Heart left ventricle (tissue), 16 donors: ENCODE measurements around the gene PEX11G. TPM values are rescaled to one million over a fixed set of nuclear protein-coding genes. Genes with fewer than 3 reads are reported as not detected.

Experiments used
- ATAC-seq, 4 donors: fragments of 200-7000 bp; cut with Tn5 transposase; one replicate each; pipeline ENCODE4 v1.9.1; 2020 to 2022; ENCODE audit warnings: moderate library complexity in 4 of 4, mild to moderate bottlenecking in 3 of 4, moderate number of reproducible peaks in 1 of 4
- DNase-seq, 5 donors: peaks; one replicate each; pipeline ENCODE4 v3.0.0-alpha.2; 2020
- H3K27ac ChIP-seq, 12 donors: fragments of 200-600 bp; sonication (generic) in 4 of 12; one replicate each; pipeline versions ENCODE4 v1.5.0 to v1.8.0; 2016 to 2022; ENCODE audit warnings: mild to moderate bottlenecking in 2 of 12
- H3K27me3 ChIP-seq, 9 donors: fragments of 200-600 bp; sonication (generic) in 2 of 9; one replicate each; pipeline versions ENCODE4 v1.5.1 to v1.8.0; 2016 to 2022; ENCODE audit warnings: mild to moderate bottlenecking in 3 of 9
- H3K36me3 ChIP-seq, 9 donors: fragments of 200-600 bp; sonication (generic) in 2 of 9; one replicate each; pipeline versions ENCODE4 v1.5.0 to v1.8.0; 2018 to 2022; ENCODE audit warnings: mild to moderate bottlenecking in 2 of 9
- H3K4me1 ChIP-seq, 12 donors: fragments of 200-600 bp; sonication (generic) in 4 of 12; one replicate each; pipeline versions ENCODE4 v1.5.0 to v1.8.0; 2016 to 2022; ENCODE audit warnings: mild to moderate bottlenecking in 3 of 12
- H3K4me3 ChIP-seq, 12 donors: fragments of 200-600 bp; sonication (generic) in 4 of 12; one replicate each; pipeline versions ENCODE4 v1.5.0 to v1.8.0; 2017 to 2022; ENCODE audit warnings: mild to moderate bottlenecking in 9 of 12, moderate library complexity in 4 of 12
- H3K9me3 ChIP-seq, 12 donors: fragments of 200-600 bp; sonication (generic) in 4 of 12; one replicate each; pipeline versions ENCODE4 v1.5.0 to v1.8.0; 2016 to 2022; ENCODE audit warnings: mild to moderate bottlenecking in 1 of 12
- POLR2A ChIP-seq, 2 donors: fragments of 450-650 bp; IDR thresholded peaks; one replicate each; pipeline ENCODE4 v1.6.1; 2017; ENCODE audit warnings: antibody characterized with exemption in 2 of 2, mild to moderate bottlenecking in 2 of 2, moderate library complexity in 2 of 2
- WGBS, 4 donors: extraction: QIAGEN DNeasy Blood & Tissue Kit in 2 of 4; methylation state at CpG; one replicate each; pipeline versions ENCODE4 v1.1.5 to v1.1.7; 2013 to 2018; 5-methylcytosine and 5-hydroxymethylcytosine counted together
- intact Hi-C, 10 donors: fragments of 100-400 bp; cut with DNase I; formaldehyde crosslinking; loops; one replicate each; pipeline versions ENCODE4 v1.11.1 to v1.14.2; 2022
- polyA plus RNA-seq, 2 donors: library from polyadenylated mRNA; stranded (reverse); fragments of 200-250 nt; gene quantifications; one replicate each; pipeline ENCODE4 v1.2.3, GENCODE V29; 2013
- total RNA-seq, 9 donors: library from RNA; depleted of rRNA in 2 of 9; stranded (reverse); fragments of >200 nt in 2 of 9; fragmentation: NEBNext Ultra II Directional in 3 of 9; extraction: Animal tissue kit (Norgen Biotek cat#: 25700) in 3 of 9; gene quantifications; one replicate each; pipeline versions ENCODE4 v1.1.0 to v1.2.4, GENCODE V29; 2016 to 2023
- TF ChIP-seq, protein P1 (sequence below), 12 donors: fragments of 200-600 bp; sonication (generic) in 4 of 12; IDR thresholded peaks; one replicate each; pipeline versions ENCODE4 v1.5.0 to v1.8.0; 2018 to 2022; ENCODE audit warnings: antibody characterized with exemption in 12 of 12, mild to moderate bottlenecking in 5 of 12
- donor health status: ischemic (EF 13 %, LVEDD 7.1; RV severe dilation, severe dysfunction).
- donor health status: healthy with polysubstance abuse.
- donor health status: DM: no; HTN: yes; CAD: no.
- donor health status: DM: no; HTN: no; CAD: no.
- donor health status: ischemic (EF 25% LVEDD 6.9; RV normal size, moderate dysfunction).
- donor health status: ischemic (EF 25% LVEDD 5.7; RV mildly dilated, moderate dysfunction).
- donor health status: healthy.
- donor health status: DM: yes; HTN: yes; CAD: no.
- donor health status: ischemic (EF 35%, LVEDD 5.7; RV mildly dilated, moderate dysfunction).
- donor health status: nonischemic (EF 11% LVEDD 7.7; RV severe dilation, severe dysfunction).
- donor health status: DM: yes; HTN: yes; CAD: no.
- donor health status: PGD.
- donor health status: ischemic (EF 29% LVEDD 5.4; RV normal size, mild dysfunction).
- donor health status: nonischemic (EF 23%, LVEDD 6.1; RV moderate dilation, normal function).

Gene PEX11G
- total and polyA plus RNA-seq, 11 donors: 0.55 to 3.4 (median 1.5) TPM

DNA sequence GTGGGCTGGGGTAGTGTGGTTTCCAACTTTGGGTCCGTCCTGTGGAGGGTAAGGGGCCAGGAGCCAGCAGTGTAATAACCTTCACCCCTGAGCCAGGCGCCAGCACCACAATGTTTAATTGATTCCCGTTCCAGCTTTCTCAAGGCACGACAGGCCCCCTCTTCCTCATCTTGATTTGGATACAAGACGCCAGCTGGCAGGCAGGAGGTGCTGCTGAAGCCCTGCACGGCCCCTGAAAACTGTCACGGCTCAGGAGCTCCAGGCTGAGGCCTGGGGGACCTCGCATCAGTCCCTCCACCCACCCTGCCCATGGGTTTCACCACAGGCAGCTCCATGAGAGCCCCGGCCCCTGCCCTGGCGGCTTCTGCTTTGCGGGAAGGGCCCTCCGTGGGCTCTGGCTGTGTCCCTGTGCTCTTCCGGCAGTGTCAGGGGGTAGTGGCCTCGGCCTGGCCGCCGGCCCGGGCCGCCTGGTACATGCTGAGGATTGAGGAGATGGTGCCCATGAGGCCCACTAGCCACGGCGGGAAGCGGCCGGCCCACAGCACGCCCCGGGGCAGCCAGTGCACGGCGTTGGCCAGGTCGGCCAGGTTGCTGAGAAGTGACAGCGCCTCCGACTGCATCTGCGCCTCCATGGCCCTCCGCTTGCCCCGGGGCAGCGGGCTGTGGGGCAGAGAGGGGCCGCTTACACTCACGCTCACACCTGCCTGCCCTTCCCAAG lies 11.9 kb downstream of the PEX11G start:
- no peak overlapping the region for H3K4me3 ChIP-seq
- H3K36me3 ChIP-seq: peaks cover 0 to 8% (median 4%) of the 10 kb centered on the region in 9 donors
- H3K4me1 ChIP-seq: peaks cover 0 to 30% (median 0%) of the 10 kb centered on the region in 12 donors
- H3K27me3 ChIP-seq: no peaks in the 10 kb centered on the region
- DNase-seq (no peak), ATAC-seq (peak in 1 of 4 donors; percentile 9)
- no peak overlapping the region for H3K27ac ChIP-seq
- WGBS, 4 donors: 79 to 87% (median 86%) methylated on average over 8 to 35 of the region's 35 CpGs
- H3K9me3 ChIP-seq: peaks cover 0 to 5% (median 0%) of the 10 kb centered on the region in 12 donors
- intact Hi-C loops: no loop called here
- no peak for TF ChIP-seq POLR2A (IDR thresholded peaks at IDR 0.05)
- TF ChIP-seq, protein P1, sequence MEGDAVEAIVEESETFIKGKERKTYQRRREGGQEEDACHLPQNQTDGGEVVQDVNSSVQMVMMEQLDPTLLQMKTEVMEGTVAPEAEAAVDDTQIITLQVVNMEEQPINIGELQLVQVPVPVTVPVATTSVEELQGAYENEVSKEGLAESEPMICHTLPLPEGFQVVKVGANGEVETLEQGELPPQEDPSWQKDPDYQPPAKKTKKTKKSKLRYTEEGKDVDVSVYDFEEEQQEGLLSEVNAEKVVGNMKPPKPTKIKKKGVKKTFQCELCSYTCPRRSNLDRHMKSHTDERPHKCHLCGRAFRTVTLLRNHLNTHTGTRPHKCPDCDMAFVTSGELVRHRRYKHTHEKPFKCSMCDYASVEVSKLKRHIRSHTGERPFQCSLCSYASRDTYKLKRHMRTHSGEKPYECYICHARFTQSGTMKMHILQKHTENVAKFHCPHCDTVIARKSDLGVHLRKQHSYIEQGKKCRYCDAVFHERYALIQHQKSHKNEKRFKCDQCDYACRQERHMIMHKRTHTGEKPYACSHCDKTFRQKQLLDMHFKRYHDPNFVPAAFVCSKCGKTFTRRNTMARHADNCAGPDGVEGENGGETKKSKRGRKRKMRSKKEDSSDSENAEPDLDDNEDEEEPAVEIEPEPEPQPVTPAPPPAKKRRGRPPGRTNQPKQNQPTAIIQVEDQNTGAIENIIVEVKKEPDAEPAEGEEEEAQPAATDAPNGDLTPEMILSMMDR (IDR thresholded peaks at IDR 0.05): no peak

- no peak overlapping the region for H3K27ac ChIP-seq
- TF ChIP-seq, protein P1 (IDR thresholded peaks at IDR 0.05): no peak
- TF ChIP-seq POLR2A (IDR thresholded peaks at IDR 0.05): no peak
- H3K27me3 ChIP-seq: no peaks in the 10 kb centered on the region
- H3K36me3 ChIP-seq: peaks cover 0 to 14% (median 6%) of the 10 kb centered on the region in 9 donors
- WGBS, 4 donors: 83 to 88% (median 85%) methylated on average over 3 to 7 of the region's 7 CpGs
- H3K4me3 ChIP-seq: no peak overlapping the region
- ATAC-seq (no peak), DNase-seq (no peak)
- intact Hi-C loops: no loop called here
- H3K9me3 ChIP-seq: no peaks in the 10 kb centered on the region
- peaks cover 0 to 27% (median 0%) of the 10 kb centered on the region in 12 donors for H3K4me1 ChIP-seq
Measured at GRCh38 chr19:7476241-7476640, 12.6 kb downstream of the PEX11G start.

- no peak for TF ChIP-seq POLR2A (IDR thresholded peaks at IDR 0.05)
- TF ChIP-seq, protein P1 (IDR thresholded peaks at IDR 0.05): no peak
- no peak overlapping the region for H3K4me3 ChIP-seq
- H3K9me3 ChIP-seq: no peaks in the 10 kb centered on the region
- intact Hi-C loops: no loop called here
- H3K27me3 ChIP-seq: no peaks in the 10 kb centered on the region
- H3K4me1 ChIP-seq: peaks cover 0 to 21% (median 0%) of the 10 kb centered on the region in 12 donors
- H3K27ac ChIP-seq: no peak overlapping the region
- DNase-seq (no peak), ATAC-seq (no peak)
- 87 to 100% (median 90%) methylated on average over 2 to 6 of the region's 6 CpGs for WGBS, 4 donors
- peaks cover 0 to 20% (median 10%) of the 10 kb centered on the region in 9 donors for H3K36me3 ChIP-seq
Measured at GRCh38 chr19:7475665-7476064, 13.2 kb downstream of the PEX11G start.

DNA sequence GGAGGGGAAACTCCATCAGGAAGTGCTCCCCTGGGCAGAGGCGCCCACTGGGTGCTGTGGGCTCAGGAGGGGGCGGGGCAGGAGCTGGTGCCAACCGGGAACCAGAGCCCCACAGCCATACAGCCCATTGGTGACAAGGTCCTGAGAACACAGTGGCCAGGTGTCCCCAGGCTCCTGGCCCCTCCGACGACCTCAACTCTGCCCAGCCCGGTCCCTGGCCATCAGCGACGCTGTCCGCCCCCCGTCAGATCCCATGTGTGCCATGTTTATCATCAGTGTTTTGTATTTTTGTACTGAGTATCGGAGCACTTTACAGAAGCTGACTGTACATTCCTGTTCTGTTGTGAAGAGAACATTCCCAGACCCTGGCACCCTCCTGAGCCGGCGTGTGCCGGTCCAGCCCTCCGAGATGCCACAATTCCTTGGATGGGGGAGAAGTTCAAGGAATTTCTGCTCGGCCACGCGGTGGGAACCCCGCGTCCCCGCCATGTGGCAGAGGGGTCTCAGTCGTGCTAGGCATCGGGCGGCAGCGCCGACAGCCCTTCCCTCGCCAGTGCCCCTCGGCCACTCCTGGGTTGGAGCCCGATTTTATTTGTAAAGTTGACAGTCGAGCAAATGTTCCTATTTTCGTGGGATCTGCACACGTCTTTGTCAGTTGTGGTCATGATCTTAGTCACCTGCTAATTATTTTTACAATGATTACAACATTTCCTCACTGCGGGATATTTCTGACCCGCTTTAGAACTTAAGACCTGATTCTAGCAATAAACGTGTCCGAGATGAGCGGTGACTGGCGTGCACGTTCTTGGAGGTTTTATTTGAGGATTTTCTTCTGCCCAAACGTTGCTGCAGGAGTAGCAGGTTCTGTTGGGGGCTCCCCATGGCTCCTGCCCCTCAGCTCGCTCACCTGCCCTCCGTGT lies 16.9 kb downstream of the PEX11G start:
- DNase-seq (no peak), ATAC-seq (peak in 1 of 4 donors; percentile 23)
- WGBS, 4 donors: 88 to 93% (median 92%) methylated on average over 41 to 42 of the region's 42 CpGs
- peaks cover 0 to 9% (median 0%) of the 10 kb centered on the region in 12 donors for H3K4me1 ChIP-seq
- H3K9me3 ChIP-seq: no peaks in the 10 kb centered on the region
- no peaks in the 10 kb centered on the region for H3K27me3 ChIP-seq
- no peak overlapping the region for H3K4me3 ChIP-seq
- TF ChIP-seq, protein P1 (IDR thresholded peaks at IDR 0.05): no peak
- no peak for TF ChIP-seq POLR2A (IDR thresholded peaks at IDR 0.05)
- peaks cover 0 to 57% (median 45%) of the 10 kb centered on the region in 9 donors for H3K36me3 ChIP-seq
- intact Hi-C loops: no loop called here
- H3K27ac ChIP-seq: no peak overlapping the region
